Measurements from ENCODE around the gene MINDY3. TPM values are rescaled to one million over a fixed set of nuclear protein-coding genes. Genes with fewer than 3 reads are reported as not detected.

The MINDY3 gene
- total RNA-seq, 1 experiment from 2014 or later: 14.9 TPM

GRCh38 chr10:15847481-15847880, 12.8 kb downstream of the MINDY3 start:
- Histone ChIP-seq H2BK5ac (ENCODE audit: insufficient read length, low read length) (no peak overlapping the region), H4K8ac (replicated peaks; ENCODE audit: insufficient read length, low read depth, low read length) (no peak overlapping the region), H3K27me3 (ENCODE audit: insufficient read depth, low read length) (no peaks in the 10 kb centered on the region), H3K23me2 (ENCODE audit: insufficient read length, low read depth, low read length, poor library complexity, severe bottlenecking) (no peaks in the 10 kb centered on the region), H2BK120ac (ENCODE audit: low read depth, low read length, poor library complexity, severe bottlenecking) (no peak overlapping the region), H3T11ph (ENCODE audit: low read length) (no peak overlapping the region), H2BK15ac (ENCODE audit: low read depth, low read length) (no peak overlapping the region), H2AK5ac (ENCODE audit: insufficient read length, low read length) (no peak overlapping the region), H3K79me2 (ENCODE audit: insufficient read depth, low read length) (no peaks in the 10 kb centered on the region; the same call in 1 of the 2 replicates), H3K9me3 (ENCODE audit: control insufficient read depth, low read depth, low read length) (no peaks in the 10 kb centered on the region), H3K4ac (ENCODE audit: low read depth, low read length) (no peak overlapping the region), H3K79me1 (ENCODE audit: insufficient read depth, low read depth, low read length, poor library complexity, severe bottlenecking) (peaks cover 2% of the 10 kb centered on the region), H3K4me1 (ENCODE audit: insufficient read depth, low read length) (no peaks in the 10 kb centered on the region), H4K5ac (ENCODE audit: insufficient read length, low read depth, low read length) (no peak overlapping the region), H3K18ac (ENCODE audit: insufficient read length, low read depth, low read length) (no peak overlapping the region), H2AFZ (ENCODE audit: low read length) (no peak overlapping the region), H2BK12ac (ENCODE audit: insufficient read length, low read depth, low read length) (no peak overlapping the region), H3K23ac (ENCODE audit: insufficient read length, low read depth, low read length) (no peak overlapping the region), H3K56ac (ENCODE audit: insufficient read length, low read depth, low read length) (no peak overlapping the region), H2BK20ac (ENCODE audit: low read depth, low read length, poor library complexity, severe bottlenecking) (no peak overlapping the region), H3K14ac (ENCODE audit: insufficient read depth, low read length) (no peak overlapping the region), H3K27ac (ENCODE audit: insufficient read length, low read depth, low read length) (no peak overlapping the region), H3K9ac (ENCODE audit: extremely low read depth, insufficient read length, low read length) (no peak overlapping the region), H3K4me2 (ENCODE audit: insufficient read depth, insufficient read length, low read length) (no peak overlapping the region), H4K20me1 (ENCODE audit: control insufficient read depth, insufficient read depth, insufficient read length) (no peaks in the 10 kb centered on the region), H4K91ac (ENCODE audit: insufficient read length, low read depth, low read length) (no peak overlapping the region)
- no peak overlapping the region for H3K4me3 Mint-ChIP-seq
- no peak for TF ChIP-seq CTCF (conservative IDR thresholded peaks at IDR 0.05)
- peaks cover 21 to 30% (median 26%) of the 10 kb centered on the region in 3 experiments for H3K36me3 Mint-ChIP-seq (ENCODE audit: insufficient read depth in 1 of 3, low read depth in 3 of 3)
- DNase-seq: no peak
- H3K9me3 Mint-ChIP-seq: peaks cover 18 to 27% of the 10 kb centered on the region in 2 experiments
- WGBS (ENCODE audit: extremely low coverage, insufficient read length, low lambda C conversion rate): no CpG with 5 or more reads among the region's 4 CpGs
- no peaks in the 10 kb centered on the region; the same call in 1 of the 2 replicates for H3K27me3 Mint-ChIP-seq (ENCODE audit: low read depth)
- H3K4me1 Mint-ChIP-seq: no peaks in the 10 kb centered on the region
- H3K27ac Mint-ChIP-seq: no peak overlapping the region
